ENCODE data around the gene KCTD16. TPM values are rescaled to one million over a fixed set of nuclear protein-coding genes. Genes with fewer than 3 reads are reported as not detected.
A peak's percentile ranks its signal among the peaks of the same experiment; 100 is the strongest.

KCTD16 gene
- polyA plus RNA-seq, 1 of the 3 experiments (the other 2 are of a cell fraction) = 0.03 TPM

GRCh38 chr5:144207875-144208444, 37.3 kb downstream of the KCTD16 start:
- POLR2A ChIA-PET = no interaction called here
- Histone ChIP-seq H3F3A (replicated peaks; ENCODE audit: insufficient read depth) (no peaks in the 10 kb centered on the region), H3K4me3 (ENCODE audit: low read depth in 2 of 2, low read length in 1 of 2) (no peak overlapping the region), H3K79me2 (ENCODE audit: insufficient read depth) (no peaks in the 10 kb centered on the region), H2AFZ (ENCODE audit: low read depth) (no peak overlapping the region), H3K9ac (no peak overlapping the region), H3K27ac (ENCODE audit: low read depth in 2 of 2, low read length in 1 of 2) (no peak overlapping the region), H3K27me3 (ENCODE audit: insufficient read depth) (no peaks in the 10 kb centered on the region), H4K20me1 (ENCODE audit: insufficient read depth) (no peaks in the 10 kb centered on the region), H3K4me2 (no peak overlapping the region; the same call in 1 of the 2 replicates), H3K36me3 (replicated peaks in 1 of 2; ENCODE audit: control insufficient read depth in 1 of 2, insufficient read depth in 2 of 2, low read length in 1 of 2) (no peaks in the 10 kb centered on the region), H3K9me3 (no peaks in the 10 kb centered on the region), H3K9me2 (no peaks in the 10 kb centered on the region), H3K4me1 (ENCODE audit: control insufficient read depth in 1 of 2, insufficient read depth in 2 of 2, low read depth in 1 of 2, low read length in 1 of 2) (peaks cover 0 to 7% of the 10 kb centered on the region in 2 experiments; a peak in 3 of 4 replicates)
- no peak for DNase-seq
- CTCF ChIA-PET = interaction anchor here (0.5 to 3.0 kb wide), 8 partner anchors 11 to 1841 kb away, joined by 3 to 18 read pairs (median 4); no protein-coding TSS in a partner anchor
- peak; percentile 58 for TF ChIP-seq RAD21 (IDR thresholded peaks at IDR 0.05; ENCODE audit: low read length)
- no peak for TF ChIP-seq GATA2 (CRISPR knock-in tag; IDR thresholded peaks at IDR 0.05)

- H3K4me1 ChIP-seq (ENCODE audit: control insufficient read depth in 1 of 2, insufficient read depth in 2 of 2, low read depth in 1 of 2, low read length in 1 of 2) = peaks cover 0 to 5% of the 10 kb centered on the region in 2 experiments; a peak in 3 of 4 replicates
- H3K4me3 ChIP-seq (ENCODE audit: low read depth in 2 of 2, low read length in 1 of 2) = no peak overlapping the region
- no peak for DNase-seq
- TF ChIP-seq NFIC (IDR thresholded peaks at IDR 0.05; ENCODE audit: borderline replicate concordance) (no peak), TCF12 (IDR thresholded peaks at IDR 0.05) (no peak), GATA2 (CRISPR knock-in tag; IDR thresholded peaks at IDR 0.05) (no peak), TEAD4 (IDR thresholded peaks at IDR 0.05; ENCODE audit: borderline replicate concordance, insufficient read depth) (no peak), USF1 (IDR thresholded peaks at IDR 0.05; ENCODE audit: borderline replicate concordance, low read depth) (no peak), SIN3A (IDR thresholded peaks at IDR 0.05; ENCODE audit: borderline replicate concordance, low read depth, low read length) (no peak), YY1 (IDR thresholded peaks at IDR 0.05; ENCODE audit: low read depth) (no peak), USF2 (IDR thresholded peaks at IDR 0.05; ENCODE audit: borderline replicate concordance, low read depth, low read length) (no peak), FOSL2 (IDR thresholded peaks at IDR 0.05; ENCODE audit: borderline replicate concordance, low read depth) (no peak), GABPA (IDR thresholded peaks at IDR 0.05; ENCODE audit: low read depth) (no peak), RAD21 (IDR thresholded peaks at IDR 0.05; ENCODE audit: low read length) (no peak), RXRA (IDR thresholded peaks at IDR 0.05; ENCODE audit: borderline replicate concordance, low read depth) (no peak), EP300 (IDR thresholded peaks at IDR 0.05; ENCODE audit: borderline replicate concordance in 1 of 2, low read depth in 1 of 2, low read length in 1 of 2) (no peak), JUND (IDR thresholded peaks at IDR 0.05) (no peak), FOXM1 (IDR thresholded peaks at IDR 0.05; ENCODE audit: low read depth) (no peak)
- TF ChIP-seq, protein P1, sequence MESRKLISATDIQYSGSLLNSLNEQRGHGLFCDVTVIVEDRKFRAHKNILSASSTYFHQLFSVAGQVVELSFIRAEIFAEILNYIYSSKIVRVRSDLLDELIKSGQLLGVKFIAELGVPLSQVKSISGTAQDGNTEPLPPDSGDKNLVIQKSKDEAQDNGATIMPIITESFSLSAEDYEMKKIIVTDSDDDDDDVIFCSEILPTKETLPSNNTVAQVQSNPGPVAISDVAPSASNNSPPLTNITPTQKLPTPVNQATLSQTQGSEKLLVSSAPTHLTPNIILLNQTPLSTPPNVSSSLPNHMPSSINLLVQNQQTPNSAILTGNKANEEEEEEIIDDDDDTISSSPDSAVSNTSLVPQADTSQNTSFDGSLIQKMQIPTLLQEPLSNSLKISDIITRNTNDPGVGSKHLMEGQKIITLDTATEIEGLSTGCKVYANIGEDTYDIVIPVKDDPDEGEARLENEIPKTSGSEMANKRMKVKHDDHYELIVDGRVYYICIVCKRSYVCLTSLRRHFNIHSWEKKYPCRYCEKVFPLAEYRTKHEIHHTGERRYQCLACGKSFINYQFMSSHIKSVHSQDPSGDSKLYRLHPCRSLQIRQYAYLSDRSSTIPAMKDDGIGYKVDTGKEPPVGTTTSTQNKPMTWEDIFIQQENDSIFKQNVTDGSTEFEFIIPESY (IDR thresholded peaks at IDR 0.05; ENCODE audit: borderline replicate concordance, low read depth) = no peak
- H3K36me3 ChIP-seq (replicated peaks in 1 of 2; ENCODE audit: control insufficient read depth in 1 of 2, insufficient read depth in 2 of 2, low read length in 1 of 2) = no peaks in the 10 kb centered on the region
- H3K9me2 ChIP-seq = no peaks in the 10 kb centered on the region
- no peak overlapping the region for H2AFZ ChIP-seq (ENCODE audit: low read depth)
- H3K27me3 ChIP-seq (ENCODE audit: insufficient read depth) = no peaks in the 10 kb centered on the region
- ChIA-PET CTCF (interaction anchor here (2.5 to 3.0 kb wide), 2 partner anchors 1029 to 1616 kb away, joined by 11 to 18 read pairs; no protein-coding TSS in a partner anchor), POLR2A (no interaction called here)
- H4K20me1 ChIP-seq (ENCODE audit: insufficient read depth) = no peaks in the 10 kb centered on the region
- no peak overlapping the region for H3K9ac ChIP-seq
- no peaks in the 10 kb centered on the region for H3K79me2 ChIP-seq (ENCODE audit: insufficient read depth)
- no peak overlapping the region for H3K27ac ChIP-seq (ENCODE audit: low read depth in 2 of 2, low read length in 1 of 2)
- 66% methylated on average over 4 of the region's 4 CpGs for WGBS (ENCODE audit: low lambda C conversion rate)
- no peaks in the 10 kb centered on the region for H3K9me3 ChIP-seq
- H3F3A ChIP-seq (replicated peaks; ENCODE audit: insufficient read depth) = no peaks in the 10 kb centered on the region
- no peak overlapping the region for H3K4me2 ChIP-seq
Observed at GRCh38 chr5:144209361-144209760, 38.7 kb downstream of the KCTD16 start.

Data from SK-N-SH (cell line).